GM12801 (cell line): ENCODE measurements around the gene SRBD1.

Experiments used
- TF ChIP-seq, protein P1 (sequence below): IDR thresholded peaks from one replicate; pipeline ENCODE4 v1.5.1; 2011; ENCODE audit warnings: control low read depth; ENCODE audit not compliant: insufficient read length; ENCODE audit errors: extremely low read depth

Gene SRBD1

DNA sequence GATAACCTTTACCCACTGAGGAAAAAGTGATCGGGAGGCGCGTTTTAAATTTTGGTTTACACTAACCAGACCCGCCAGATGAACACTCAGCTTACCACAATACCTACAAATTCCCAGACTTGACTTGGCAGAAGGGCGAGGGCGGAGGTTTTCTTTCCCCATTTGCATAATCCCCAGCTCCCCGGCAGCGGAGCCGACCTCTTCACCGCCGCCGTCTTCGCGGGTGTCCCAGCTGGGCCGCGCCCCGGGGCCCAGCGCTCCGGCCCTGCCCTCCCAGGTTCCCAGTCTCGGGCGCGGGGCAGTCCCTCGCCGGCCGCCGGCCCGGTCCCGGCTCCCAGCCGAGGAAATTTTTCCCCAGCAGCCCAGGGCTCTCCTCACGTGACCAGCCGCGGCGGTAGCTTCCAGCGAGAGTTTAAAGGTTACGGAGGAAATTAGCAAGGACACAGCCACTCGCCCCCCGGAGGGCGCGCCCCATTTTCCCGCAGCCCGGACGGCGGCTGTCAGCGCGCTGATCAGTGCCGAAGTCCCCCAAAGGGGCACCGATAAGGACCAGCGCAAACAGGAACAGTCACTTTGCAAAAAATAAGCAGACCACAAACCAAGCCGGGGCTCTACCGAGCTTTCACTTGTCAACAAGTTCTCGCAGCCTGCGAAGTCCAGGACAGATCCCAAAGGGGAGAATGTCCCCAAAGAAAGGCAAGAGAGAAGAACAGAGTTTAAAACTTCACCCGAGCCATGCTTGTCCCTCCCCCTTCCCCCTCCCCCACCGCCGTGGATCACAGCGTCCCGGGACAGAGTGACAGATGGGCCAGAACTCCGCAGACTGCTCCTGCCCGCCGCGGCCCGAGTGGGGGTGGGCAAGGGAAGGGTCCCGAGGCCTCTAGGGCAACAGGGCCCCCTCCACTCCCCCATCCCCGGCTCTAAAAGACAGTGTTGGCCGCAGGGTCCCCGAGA lies 39.1 kb upstream of the SRBD1 start:
- TF ChIP-seq, protein P1, sequence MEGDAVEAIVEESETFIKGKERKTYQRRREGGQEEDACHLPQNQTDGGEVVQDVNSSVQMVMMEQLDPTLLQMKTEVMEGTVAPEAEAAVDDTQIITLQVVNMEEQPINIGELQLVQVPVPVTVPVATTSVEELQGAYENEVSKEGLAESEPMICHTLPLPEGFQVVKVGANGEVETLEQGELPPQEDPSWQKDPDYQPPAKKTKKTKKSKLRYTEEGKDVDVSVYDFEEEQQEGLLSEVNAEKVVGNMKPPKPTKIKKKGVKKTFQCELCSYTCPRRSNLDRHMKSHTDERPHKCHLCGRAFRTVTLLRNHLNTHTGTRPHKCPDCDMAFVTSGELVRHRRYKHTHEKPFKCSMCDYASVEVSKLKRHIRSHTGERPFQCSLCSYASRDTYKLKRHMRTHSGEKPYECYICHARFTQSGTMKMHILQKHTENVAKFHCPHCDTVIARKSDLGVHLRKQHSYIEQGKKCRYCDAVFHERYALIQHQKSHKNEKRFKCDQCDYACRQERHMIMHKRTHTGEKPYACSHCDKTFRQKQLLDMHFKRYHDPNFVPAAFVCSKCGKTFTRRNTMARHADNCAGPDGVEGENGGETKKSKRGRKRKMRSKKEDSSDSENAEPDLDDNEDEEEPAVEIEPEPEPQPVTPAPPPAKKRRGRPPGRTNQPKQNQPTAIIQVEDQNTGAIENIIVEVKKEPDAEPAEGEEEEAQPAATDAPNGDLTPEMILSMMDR, result no peak

DNA sequence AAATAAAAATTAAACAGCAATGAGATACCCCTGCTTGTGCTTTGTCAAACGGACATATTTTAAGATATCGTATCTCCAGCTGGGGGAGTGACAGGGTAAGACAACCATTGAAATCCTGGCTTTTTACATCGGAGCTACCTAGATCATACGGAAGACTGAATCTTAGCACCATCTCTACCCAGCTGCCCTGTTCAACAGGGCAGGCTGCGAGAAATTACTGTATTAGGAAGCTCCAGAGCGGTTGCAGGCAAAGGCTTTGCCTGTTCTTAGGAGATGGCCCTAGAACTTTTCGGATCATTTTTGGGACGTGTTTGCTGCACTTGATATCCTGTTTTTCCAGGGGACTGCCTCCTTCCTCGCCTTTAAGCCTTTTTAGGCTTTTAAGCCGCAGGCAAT lies 38.4 kb upstream of the SRBD1 start:
- TF ChIP-seq, protein P1, result no peak

DNA sequence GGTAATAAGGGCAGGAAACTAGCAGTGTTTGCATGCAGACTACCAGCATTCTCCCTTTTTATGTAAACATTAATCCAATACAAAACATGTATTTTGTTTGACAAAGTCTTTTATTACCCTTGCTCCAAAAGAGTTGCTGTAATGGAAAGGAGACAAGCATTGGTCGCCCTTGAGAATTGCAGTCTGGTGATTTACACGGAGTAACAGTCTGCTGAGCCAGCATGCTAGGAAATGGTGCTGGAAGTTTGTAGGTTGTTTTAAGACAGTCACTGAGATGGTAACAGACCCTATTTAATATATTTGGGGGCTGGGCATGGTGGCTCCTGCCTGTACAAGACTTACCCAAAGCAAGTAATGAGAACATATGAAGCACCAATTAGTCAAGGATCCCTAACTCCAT lies 37.6 kb upstream of the SRBD1 start:
- TF ChIP-seq, protein P1, result no peak

DNA sequence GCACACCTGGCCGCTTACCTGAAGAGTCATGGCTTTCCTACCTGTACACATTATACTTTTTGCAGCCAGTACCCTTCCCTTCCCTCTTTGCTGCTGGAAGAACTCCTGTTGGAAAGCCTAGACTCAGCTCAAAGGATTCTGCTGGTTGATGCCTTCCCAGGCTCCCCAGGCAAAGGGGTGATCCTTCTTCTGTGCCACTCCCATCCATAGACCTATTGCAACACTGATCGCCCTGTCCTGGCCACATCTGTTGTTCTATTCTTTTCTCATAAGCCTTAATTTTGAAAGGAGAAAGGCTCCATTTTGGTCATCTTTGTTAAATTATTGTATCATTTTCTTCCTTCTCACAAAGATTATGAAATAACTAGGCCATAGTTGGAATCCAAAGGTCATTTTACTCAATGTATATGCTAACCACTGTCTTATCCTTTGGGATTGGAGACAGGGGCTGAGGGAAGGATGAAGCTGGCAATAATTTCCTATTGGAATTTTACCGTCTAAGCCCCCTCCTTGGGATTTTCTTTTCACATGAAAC lies 37.0 kb upstream of the SRBD1 start:
- TF ChIP-seq, protein P1, result no peak

DNA sequence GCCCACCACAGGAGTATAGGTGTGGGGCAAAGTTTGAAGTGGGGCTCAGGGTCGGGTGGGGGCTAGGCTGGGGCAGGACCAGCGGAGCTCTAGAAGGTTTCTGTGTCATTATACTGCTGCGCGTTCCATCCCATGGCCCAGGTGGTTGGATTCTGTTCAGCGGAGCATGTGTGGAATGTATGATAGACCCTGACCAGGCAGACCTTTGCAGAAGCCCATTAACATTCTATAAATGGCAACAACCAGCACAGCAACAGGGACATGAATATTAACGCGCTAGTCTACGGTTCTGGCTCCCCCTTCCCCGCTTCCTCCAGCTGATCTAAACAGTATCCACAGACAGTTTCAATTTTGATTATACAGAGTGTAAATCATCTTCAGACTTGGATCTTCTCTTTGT lies 36.3 kb upstream of the SRBD1 start:
- TF ChIP-seq, protein P1, result no peak

DNA sequence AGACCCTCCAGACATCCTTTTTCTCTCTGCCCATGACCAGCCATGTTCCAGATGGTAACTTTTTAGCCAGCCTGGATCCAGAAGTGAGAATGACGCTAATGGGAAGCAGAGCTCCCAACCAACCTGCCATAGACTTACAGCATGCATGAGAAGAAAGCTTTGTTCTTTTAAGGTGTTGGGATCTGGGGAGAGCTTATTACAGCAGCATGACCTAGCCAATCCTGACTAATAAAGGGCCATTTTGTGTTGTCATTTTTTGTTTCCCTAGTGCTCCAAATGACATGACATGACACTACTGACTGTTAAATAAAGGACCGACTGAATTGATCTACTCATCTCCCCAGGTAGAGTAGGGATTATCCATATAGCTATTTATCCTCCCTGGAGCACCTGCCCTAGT lies 35.2 kb upstream of the SRBD1 start:
- TF ChIP-seq, protein P1, result no peak

DNA sequence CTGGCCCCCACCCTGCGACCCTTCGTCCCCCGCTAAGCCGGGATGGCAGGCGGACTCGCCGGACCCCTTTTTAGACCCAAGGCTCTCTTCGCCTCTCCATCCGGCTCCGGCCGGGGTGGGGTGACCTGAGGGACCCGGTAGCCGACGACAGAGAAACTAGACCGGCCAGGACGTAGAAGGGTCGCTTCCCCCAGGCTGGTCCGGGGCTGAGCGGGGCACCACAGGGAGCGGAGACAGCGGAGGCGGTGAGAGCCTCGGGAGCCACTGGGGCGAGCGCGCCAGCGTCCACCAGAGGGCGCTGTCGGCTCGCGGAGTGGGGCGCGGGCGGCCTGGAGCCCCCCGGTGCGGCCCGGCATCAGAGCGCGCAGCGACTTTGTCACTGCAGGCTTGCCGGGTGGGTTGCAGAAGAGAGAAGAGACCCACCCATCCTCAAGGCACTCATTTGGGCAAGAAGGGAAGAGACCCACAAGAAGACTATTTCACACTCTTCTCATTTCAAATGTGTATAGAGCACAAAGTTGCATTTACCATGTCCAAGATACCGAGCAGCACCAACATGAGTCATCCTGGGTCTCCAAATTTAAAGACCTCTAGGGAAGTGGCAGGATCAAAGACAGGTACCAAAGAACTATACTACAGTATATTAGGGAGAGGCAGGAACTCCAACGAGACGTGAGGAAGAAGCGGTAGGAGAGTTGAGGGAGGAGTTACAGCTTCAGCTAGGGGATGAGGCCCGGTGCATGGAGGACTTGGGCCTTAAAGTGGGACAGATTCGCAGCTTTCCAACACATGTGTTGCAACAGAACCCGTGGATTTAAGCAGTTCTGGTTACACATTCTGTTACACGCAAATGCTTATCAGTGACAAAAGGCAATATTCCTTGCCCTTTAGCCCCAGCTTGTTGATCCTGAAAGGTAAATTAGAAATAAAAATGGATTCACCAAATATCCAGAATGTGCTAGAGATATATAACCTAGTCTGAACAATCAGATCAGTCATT lies 32.8 kb upstream of the SRBD1 start:
- TF ChIP-seq, protein P1, result no peak
